Fibroblast of peridontal ligament (primary cell): ENCODE measurements around the gene KRTAP2-3.
A peak's percentile ranks its signal among the peaks of the same experiment; 100 is the strongest.
"Not testable (repeated sequence)": the region's sequence is repeated elsewhere in the genome, so short reads cannot be mapped to it uniquely, and the experiment has no call there.

Experiments used
- DNase-seq: peaks from one replicate; pipeline ENCODE4 v3.0.0-alpha.2; 2010; ENCODE audit errors: extremely low read depth

The KRTAP2-3 gene

GRCh38 chr17:41060052-41060604 is at the start of gene KRTAP2-3:
TSS of gene KRTAP2-3 (minus strand) at chr17:41060114. CDS start at chr17:41060050, 64 bp downstream.
- peak; percentile 98 for DNase-seq

DNA sequence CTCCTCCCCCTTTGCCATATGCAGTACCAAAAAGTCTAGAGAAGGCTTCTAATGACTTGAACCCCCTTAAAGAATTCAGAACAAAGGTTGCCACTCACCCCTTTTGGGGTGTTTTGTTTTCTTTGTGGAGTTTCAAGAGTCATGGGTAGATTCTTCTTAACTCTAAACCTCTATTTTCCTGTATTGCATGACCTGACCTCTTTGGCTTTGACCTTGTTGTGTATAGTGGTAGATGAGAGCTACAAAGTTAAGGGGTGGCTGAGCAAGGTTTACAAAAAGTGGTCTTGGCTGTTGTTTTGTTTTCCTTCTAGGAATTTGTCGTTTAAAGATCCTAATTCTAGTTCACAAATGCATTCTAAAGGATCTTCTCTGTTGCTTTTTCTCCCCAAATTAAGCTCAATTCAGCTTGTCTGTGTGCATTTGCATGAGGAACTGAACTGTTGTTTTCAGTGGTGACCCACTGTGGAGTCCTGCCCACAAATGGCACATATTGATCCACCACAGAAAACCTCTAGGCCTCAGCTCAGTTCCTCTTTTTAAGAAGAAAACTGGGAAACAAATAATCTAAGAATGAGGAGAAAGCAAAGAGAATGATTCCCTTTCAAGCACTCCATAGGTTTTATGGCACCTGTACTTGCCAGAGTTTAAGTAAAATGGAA is 48.9 kb upstream of the KRTAP2-3 start:
- DNase-seq, result not testable (repeated sequence)

GRCh38 chr17:41107941-41108450 is 48.1 kb upstream of the KRTAP2-3 start:
- peak; percentile 58 for DNase-seq

- DNase-seq, result not testable (repeated sequence)
Observed at GRCh38 chr17:41105347-41105746, 45.4 kb upstream of the KRTAP2-3 start, which contains the start of gene KRTAP4-9. TSS of gene KRTAP4-9 (plus strand) at chr17:41105389. CDS start at chr17:41105389, 0 bp downstream.

GRCh38 chr17:41104386-41105038 is 44.6 kb upstream of the KRTAP2-3 start:
- DNase-seq, result peak; percentile 63

GRCh38 chr17:41103896-41104295 is 44.0 kb upstream of the KRTAP2-3 start:
- no peak for DNase-seq

GRCh38 chr17:41101586-41102259 is 41.8 kb upstream of the KRTAP2-3 start, which contains the start of gene KRTAP4-16:
TSS of gene KRTAP4-16 (minus strand) at chr17:41102209. CDS start at chr17:41102209, 0 bp downstream.
- DNase-seq, result no peak

DNA sequence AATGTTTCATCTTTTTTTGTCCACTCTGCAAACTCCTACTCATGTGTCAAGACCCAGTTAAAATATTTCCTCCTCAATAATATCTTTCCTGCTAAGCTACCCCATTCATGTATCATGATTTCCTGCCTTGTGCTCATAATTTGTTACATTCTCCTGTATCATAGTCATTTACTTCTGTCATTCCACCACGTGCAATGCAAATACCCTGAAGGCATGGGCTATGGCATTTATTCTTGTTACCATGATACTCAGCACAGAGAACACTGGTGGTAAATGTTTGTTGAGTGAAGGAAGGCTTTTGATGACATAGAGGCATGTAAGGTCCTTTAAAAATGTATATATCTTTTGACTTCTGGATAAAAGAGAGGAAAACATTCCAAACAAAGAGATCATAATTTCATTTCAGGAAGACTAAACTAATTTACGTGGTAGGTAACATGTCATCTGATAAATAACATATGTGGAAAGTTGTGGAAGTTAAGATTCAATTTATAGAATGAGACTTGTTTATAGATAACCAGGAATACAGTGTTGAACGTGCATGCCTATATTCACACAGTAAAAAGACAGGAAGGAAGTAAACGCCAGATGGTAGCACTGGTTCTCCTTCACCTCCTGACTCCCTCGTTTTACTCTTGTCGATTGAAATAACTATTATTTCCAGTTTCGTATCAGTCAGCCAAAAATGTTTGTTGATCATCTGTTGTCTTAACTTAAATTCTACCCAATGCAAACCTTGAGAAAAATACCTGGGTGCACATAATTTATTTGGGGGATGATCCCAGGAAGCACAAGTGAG is 40.0 kb upstream of the KRTAP2-3 start:
- DNase-seq, result peak; percentile 55

- DNase-seq, result peak; percentile 63
Observed at GRCh38 chr17:41098481-41098880, 38.6 kb upstream of the KRTAP2-3 start.

DNA sequence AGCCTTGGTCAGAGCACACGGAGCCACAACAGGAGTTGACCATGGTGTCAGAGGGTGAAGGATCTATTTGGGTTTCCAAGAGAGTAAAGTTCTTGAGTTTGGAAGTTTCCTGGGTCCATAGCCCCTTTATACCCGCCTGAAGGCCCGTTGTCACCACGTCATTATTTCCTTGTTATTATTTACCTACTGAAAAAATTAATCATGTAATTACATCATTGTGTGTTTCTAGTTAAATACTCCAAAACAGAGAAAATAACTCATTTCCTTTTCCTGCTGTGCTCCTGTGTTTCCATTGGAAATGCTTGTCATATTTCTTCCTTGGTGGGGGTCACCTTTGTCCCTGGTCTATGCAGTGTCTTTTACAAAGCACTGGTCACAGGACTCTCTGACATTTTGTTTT is 38.1 kb upstream of the KRTAP2-3 start, which contains the start of gene KRTAP4-8:
Gene KRTAP4-8, minus strand, starts transcription at position 101 of the 400 bp plus-strand sequence. Its CDS starts 58 bp downstream, at position 43.
- DNase-seq, result no peak

- DNase-seq, result no peak
Observed at GRCh38 chr17:41096055-41096454, 36.1 kb upstream of the KRTAP2-3 start.

DNA sequence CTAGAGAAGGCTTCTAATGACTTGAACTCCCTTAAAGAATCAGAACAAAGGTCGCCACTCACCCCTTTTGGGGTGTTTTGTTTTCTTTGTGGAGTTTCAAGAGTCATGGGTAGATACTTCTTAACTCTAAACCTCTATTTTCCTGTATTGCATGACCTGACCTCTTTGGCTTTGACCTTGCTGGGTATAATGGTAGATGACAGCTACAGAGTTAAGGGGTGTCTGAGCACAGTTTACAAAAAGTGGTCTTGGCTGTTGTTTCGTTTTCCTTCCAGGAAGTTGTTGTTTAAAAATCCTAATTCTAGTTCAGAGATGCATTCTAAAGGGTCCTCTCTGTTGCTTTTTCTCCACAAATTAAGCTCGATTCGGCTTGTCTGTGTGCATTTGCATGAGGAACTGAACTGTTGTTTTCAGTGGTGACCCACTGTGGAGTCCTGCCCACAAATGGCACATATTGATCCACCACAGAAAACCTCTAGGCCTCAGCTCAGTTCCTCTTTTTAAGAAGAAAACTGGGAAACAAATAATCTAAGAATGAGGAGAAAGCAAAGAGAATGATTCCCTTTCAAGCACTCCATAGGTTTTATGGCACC is 28.9 kb upstream of the KRTAP2-3 start:
- DNase-seq, result not testable (repeated sequence)

DNA sequence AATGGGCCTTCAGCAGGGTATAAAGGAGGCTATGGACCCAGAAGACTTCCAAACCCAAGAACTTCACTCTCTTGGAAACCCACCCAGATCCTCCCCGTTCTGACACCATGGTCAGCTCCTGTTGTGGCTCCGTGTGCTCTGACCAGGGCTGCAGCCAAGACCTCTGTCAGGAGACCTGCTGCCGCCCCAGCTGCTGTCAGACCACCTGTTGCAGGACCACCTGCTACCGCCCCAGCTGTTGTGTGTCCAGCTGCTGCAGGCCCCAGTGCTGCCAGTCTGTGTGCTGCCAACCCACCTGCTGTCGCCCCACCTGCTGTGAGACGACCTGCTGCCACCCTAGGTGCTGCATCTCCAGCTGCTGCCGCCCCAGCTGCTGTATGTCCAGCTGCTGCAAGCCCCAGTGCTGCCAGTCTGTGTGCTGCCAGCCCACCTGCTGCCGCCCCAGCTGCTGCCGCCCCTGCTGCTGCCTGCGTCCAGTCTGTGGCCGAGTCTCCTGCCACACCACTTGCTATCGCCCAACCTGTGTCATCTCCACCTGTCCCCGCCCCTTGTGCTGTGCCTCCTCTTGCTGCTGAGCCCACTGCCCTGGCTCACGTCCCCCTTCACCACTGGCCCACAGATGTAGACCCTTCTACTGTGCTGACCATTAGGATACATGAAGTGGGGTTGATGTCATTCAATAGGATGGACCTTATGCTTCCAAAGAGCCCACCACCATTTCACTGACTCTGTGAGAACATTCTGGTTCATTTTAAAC is 24.4 kb upstream of the KRTAP2-3 start, which contains the start of gene KRTAP4-7:
Gene KRTAP4-7, plus strand, starts transcription at position 51 of the 757 bp plus-strand sequence. Its CDS starts 57 bp downstream, at position 108.
- DNase-seq, result not testable (repeated sequence)

GRCh38 chr17:41083427-41083826 is 23.5 kb upstream of the KRTAP2-3 start:
- DNase-seq, result peak; percentile 47

DNA sequence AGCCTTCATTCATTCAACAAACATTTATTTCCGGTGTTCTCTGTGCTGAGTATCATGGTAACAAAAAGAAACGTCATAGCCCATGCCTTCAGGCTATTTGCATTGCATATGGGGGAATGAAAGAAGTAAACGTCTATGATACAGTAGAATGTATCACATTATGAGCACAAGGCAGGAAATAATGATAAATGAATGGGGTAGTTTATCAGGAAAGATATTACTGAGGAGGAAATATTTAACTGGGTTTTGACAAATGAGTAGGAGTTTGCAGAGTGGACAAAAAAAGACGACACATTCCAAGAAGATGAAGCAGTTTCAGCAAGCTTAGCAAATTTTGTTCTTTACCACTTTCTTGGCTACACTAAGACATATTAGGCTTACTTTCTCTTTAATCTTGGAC is 22.7 kb upstream of the KRTAP2-3 start:
- no peak for DNase-seq

GRCh38 chr17:41076788-41077187 is 16.9 kb upstream of the KRTAP2-3 start:
- no peak for DNase-seq

DNA sequence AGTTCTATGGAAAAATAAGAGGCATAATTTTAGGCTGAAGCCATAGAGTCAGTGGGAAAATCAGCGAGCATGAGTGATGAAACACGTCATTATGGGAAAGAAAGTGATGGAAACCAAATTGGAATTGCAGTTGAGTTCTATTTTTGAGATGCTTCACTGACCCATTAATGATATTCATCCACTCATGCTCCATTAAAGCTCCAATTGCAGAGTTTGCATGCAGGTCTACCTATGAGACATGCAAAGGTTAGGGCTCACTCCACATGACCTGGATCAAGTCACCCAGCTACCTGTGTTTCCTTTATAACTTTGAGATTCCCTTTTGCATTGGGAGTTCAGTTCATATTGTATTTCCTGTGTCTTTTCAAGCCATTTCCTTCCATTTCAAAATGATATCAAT is 13.8 kb upstream of the KRTAP2-3 start:
- DNase-seq, result no peak

- no peak for DNase-seq
Observed at GRCh38 chr17:41071606-41072360, 11.9 kb upstream of the KRTAP2-3 start.

GRCh38 chr17:41069031-41069430 is 9.1 kb upstream of the KRTAP2-3 start:
- DNase-seq, result no peak
